HepG2 (cell line): Measurements from ENCODE around the gene ZNF581. TPM values are rescaled to one million over a fixed set of nuclear protein-coding genes. Genes with fewer than 3 reads are reported as not detected.

Source experiments
- AGO2 ChIP-seq: fragments of 200-400 bp; formaldehyde crosslinking; optimal IDR thresholded peaks from 2 replicates; pipeline ENCODE3; 2017; ENCODE audit warnings: mild to moderate bottlenecking, low read depth, low read length, moderate library complexity
- GPN1 ChIP-seq: sonication (generic); formaldehyde crosslinking; IDR thresholded peaks from 2 replicates; pipeline ENCODE4 v1.5.1; 2020; ENCODE audit warnings: missing genetic modification reagents, borderline replicate concordance
- HNRNPLL ChIP-seq: fragments of 200-400 bp; formaldehyde crosslinking; IDR thresholded peaks from 2 replicates; pipeline ENCODE4 v1.6.1; 2017; ENCODE audit warnings: mild to moderate bottlenecking, low read depth, low read length; ENCODE audit not compliant: poor library complexity, severe bottlenecking
- PPARG ChIP-seq: conservative IDR thresholded peaks from 2 replicates; pipeline ENCODE4 v1.6.1; 2016; ENCODE audit warnings: missing biosample characterization, missing genetic modification reagents
- RBM39 ChIP-seq: fragments of 200-400 bp; formaldehyde crosslinking; IDR thresholded peaks from one replicate; pipeline ENCODE4 v1.6.1; 2018; ENCODE audit warnings: antibody characterized with exemption, mild to moderate bottlenecking, low read depth, low read length; ENCODE audit not compliant: poor library complexity, severe bottlenecking
- polyA plus RNA-seq, 8 experiments: library from polyadenylated mRNA; depleted of rRNA in 3 of 8; stranded (reverse) in 7 of 8; unstranded in 1 of 8; fragments of >200 nt; fragmentation: Illumina TruSeq in 4 of 8; extraction: Trizol in 4 of 8; gene quantifications; 2 replicates each; pipeline versions ENCODE4 v1.2.1 to v1.2.3, GENCODE V29; 2011 to 2016; ENCODE audit warnings: low read depth in 4 of 8, missing spikeins in 1 of 8, mixed read lengths in 1 of 8; ENCODE audit not compliant: insufficient read depth in 1 of 8
- total RNA-seq, 5 experiments: library from RNA; depleted of rRNA; stranded (reverse); fragments of >200 nt; fragmentation: Illumina TruSeq; extraction: Trizol; gene quantifications; 2 replicates each; pipeline ENCODE4 v1.2.3, GENCODE V29; 2016; ENCODE audit warnings: low read depth in 1 of 5
- TF ChIP-seq, protein P1 (sequence below): sonication (generic); formaldehyde crosslinking; IDR thresholded peaks from 2 replicates; pipeline ENCODE4 v1.8.1; 2023; ENCODE audit warnings: mild to moderate bottlenecking, moderate library complexity, missing genetic modification reagents
- TF ChIP-seq, protein P2 (sequence below): sonication (generic); formaldehyde crosslinking; IDR thresholded peaks from 2 replicates; pipeline ENCODE4 v1.5.0; 2020; ENCODE audit warnings: mild to moderate bottlenecking, missing genetic modification reagents, moderate library complexity
- TF ChIP-seq, protein P3 (sequence below): sonication (generic); formaldehyde crosslinking; IDR thresholded peaks from 2 replicates; pipeline ENCODE4 v1.4.0; 2020; ENCODE audit warnings: missing genetic modification reagents, borderline replicate concordance
- TF ChIP-seq, protein P4 (sequence below): sonication (generic); formaldehyde crosslinking; IDR thresholded peaks from 2 replicates; pipeline ENCODE4 v1.4.0; 2020; ENCODE audit warnings: missing genetic modification reagents, borderline replicate concordance
- TF ChIP-seq, protein P5 (sequence below): sonication (generic); formaldehyde crosslinking; IDR thresholded peaks from 2 replicates; pipeline ENCODE4 v1.8.0; 2022; ENCODE audit warnings: missing genetic modification reagents, mild to moderate bottlenecking, borderline replicate concordance
- TF ChIP-seq, protein P6 (sequence below): sonication (generic); formaldehyde crosslinking; IDR thresholded peaks from 2 replicates; pipeline ENCODE4 v1.4.0; 2020; ENCODE audit warnings: low read depth, missing genetic modification reagents

Gene ZNF581
- total and polyA plus RNA-seq, 2 of the 13 experiments (the other 11 are each of a cell fraction or from before 2014, with no cell fraction given), result 19.6 to 49.5 TPM

DNA sequence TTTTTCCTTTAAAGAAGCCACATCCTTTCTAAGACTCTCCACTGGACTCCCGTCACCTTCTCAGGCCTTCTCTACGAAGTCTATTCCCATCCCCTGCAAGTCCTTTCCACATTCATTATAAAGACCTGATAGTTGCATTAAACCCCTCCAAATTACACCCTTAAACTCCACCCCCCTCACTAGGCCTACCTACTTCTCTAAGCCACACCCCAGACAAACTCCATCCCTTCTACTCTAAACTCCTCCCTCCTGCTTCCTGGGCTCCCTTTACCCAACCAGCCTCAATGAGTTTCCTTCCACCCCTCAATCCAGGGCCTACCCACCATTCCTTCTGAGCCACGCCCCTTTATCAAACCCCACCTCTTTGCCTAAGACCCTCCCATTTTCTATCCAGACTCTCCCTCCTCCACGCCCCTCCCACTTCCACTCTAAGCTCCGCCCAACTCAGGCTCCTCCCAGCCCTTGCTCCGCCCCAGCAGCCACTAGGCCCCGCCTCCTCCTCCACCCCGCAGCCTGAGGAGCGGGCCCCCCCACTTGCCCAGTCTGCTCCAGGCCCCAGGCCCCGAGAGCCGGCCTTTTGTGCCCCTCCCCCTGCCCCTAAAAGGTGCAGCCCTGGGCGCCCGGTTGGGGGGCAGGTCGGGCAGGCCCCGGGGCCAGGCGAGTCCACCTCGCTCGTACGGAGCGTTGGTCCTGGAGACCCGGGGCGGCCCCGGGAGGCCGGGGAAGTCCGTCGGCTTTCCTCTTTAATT, 44.6 kb upstream of the ZNF581 start (continued):
- TF ChIP-seq GPN1, result 0 out of 2 replicates have a peak, but pooled peaks have one; percentile 47
- TF ChIP-seq AGO2, result peak; percentile 87
- TF ChIP-seq, protein P1, sequence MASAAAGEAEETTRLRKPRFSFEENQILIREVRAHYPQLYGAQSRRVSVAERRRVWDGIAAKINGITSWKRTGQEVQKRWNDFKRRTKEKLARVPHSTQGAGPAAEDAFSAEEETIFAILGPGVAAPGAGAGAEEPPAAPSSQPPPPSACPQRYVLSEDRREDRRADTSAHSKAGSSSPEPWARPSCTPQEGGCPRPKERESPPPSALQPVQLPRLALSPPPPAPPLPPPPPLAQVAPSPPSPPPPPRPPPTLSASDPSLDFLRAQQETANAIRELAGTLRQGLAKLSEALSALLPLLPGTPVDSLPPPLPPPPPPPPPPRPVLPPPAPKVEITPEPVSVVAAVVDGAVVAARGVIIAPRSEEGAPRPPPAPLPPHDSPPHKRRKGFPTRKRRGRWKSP (CRISPR knock-in tag), result peak; percentile 68; the same call in 1 of the 2 replicates
- TF ChIP-seq, protein P2, sequence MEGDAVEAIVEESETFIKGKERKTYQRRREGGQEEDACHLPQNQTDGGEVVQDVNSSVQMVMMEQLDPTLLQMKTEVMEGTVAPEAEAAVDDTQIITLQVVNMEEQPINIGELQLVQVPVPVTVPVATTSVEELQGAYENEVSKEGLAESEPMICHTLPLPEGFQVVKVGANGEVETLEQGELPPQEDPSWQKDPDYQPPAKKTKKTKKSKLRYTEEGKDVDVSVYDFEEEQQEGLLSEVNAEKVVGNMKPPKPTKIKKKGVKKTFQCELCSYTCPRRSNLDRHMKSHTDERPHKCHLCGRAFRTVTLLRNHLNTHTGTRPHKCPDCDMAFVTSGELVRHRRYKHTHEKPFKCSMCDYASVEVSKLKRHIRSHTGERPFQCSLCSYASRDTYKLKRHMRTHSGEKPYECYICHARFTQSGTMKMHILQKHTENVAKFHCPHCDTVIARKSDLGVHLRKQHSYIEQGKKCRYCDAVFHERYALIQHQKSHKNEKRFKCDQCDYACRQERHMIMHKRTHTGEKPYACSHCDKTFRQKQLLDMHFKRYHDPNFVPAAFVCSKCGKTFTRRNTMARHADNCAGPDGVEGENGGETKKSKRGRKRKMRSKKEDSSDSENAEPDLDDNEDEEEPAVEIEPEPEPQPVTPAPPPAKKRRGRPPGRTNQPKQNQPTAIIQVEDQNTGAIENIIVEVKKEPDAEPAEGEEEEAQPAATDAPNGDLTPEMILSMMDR (CRISPR knock-in tag), result 0 out of 2 replicates have a peak, but pooled peaks have one; percentile 13
- TF ChIP-seq HNRNPLL, result peak; percentile 43
- TF ChIP-seq, protein P3, sequence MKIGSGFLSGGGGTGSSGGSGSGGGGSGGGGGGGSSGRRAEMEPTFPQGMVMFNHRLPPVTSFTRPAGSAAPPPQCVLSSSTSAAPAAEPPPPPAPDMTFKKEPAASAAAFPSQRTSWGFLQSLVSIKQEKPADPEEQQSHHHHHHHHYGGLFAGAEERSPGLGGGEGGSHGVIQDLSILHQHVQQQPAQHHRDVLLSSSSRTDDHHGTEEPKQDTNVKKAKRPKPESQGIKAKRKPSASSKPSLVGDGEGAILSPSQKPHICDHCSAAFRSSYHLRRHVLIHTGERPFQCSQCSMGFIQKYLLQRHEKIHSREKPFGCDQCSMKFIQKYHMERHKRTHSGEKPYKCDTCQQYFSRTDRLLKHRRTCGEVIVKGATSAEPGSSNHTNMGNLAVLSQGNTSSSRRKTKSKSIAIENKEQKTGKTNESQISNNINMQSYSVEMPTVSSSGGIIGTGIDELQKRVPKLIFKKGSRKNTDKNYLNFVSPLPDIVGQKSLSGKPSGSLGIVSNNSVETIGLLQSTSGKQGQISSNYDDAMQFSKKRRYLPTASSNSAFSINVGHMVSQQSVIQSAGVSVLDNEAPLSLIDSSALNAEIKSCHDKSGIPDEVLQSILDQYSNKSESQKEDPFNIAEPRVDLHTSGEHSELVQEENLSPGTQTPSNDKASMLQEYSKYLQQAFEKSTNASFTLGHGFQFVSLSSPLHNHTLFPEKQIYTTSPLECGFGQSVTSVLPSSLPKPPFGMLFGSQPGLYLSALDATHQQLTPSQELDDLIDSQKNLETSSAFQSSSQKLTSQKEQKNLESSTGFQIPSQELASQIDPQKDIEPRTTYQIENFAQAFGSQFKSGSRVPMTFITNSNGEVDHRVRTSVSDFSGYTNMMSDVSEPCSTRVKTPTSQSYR, result peak; percentile 63; the same call in 1 of the 2 replicates
- TF ChIP-seq, protein P4, sequence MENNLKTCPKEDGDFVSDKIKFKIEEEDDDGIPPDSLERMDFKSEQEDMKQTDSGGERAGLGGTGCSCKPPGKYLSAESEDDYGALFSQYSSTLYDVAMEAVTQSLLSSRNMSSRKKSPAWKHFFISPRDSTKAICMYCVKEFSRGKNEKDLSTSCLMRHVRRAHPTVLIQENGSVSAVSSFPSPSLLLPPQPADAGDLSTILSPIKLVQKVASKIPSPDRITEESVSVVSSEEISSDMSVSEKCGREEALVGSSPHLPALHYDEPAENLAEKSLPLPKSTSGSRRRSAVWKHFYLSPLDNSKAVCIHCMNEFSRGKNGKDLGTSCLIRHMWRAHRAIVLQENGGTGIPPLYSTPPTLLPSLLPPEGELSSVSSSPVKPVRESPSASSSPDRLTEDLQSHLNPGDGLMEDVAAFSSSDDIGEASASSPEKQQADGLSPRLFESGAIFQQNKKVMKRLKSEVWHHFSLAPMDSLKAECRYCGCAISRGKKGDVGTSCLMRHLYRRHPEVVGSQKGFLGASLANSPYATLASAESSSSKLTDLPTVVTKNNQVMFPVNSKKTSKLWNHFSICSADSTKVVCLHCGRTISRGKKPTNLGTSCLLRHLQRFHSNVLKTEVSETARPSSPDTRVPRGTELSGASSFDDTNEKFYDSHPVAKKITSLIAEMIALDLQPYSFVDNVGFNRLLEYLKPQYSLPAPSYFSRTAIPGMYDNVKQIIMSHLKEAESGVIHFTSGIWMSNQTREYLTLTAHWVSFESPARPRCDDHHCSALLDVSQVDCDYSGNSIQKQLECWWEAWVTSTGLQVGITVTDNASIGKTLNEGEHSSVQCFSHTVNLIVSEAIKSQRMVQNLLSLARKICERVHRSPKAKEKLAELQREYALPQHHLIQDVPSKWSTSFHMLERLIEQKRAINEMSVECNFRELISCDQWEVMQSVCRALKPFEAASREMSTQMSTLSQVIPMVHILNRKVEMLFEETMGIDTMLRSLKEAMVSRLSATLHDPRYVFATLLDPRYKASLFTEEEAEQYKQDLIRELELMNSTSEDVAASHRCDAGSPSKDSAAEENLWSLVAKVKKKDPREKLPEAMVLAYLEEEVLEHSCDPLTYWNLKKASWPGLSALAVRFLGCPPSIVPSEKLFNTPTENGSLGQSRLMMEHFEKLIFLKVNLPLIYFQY (CRISPR knock-in tag), result peak; percentile 64
- TF ChIP-seq PPARG (CRISPR knock-in tag), result no peak
- TF ChIP-seq, protein P5, sequence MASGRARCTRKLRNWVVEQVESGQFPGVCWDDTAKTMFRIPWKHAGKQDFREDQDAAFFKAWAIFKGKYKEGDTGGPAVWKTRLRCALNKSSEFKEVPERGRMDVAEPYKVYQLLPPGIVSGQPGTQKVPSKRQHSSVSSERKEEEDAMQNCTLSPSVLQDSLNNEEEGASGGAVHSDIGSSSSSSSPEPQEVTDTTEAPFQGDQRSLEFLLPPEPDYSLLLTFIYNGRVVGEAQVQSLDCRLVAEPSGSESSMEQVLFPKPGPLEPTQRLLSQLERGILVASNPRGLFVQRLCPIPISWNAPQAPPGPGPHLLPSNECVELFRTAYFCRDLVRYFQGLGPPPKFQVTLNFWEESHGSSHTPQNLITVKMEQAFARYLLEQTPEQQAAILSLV (CRISPR knock-in tag), result 0 out of 2 replicates have a peak, but pooled peaks have one; percentile 8
- TF ChIP-seq RBM39, result peak; percentile 96
- TF ChIP-seq, protein P6, sequence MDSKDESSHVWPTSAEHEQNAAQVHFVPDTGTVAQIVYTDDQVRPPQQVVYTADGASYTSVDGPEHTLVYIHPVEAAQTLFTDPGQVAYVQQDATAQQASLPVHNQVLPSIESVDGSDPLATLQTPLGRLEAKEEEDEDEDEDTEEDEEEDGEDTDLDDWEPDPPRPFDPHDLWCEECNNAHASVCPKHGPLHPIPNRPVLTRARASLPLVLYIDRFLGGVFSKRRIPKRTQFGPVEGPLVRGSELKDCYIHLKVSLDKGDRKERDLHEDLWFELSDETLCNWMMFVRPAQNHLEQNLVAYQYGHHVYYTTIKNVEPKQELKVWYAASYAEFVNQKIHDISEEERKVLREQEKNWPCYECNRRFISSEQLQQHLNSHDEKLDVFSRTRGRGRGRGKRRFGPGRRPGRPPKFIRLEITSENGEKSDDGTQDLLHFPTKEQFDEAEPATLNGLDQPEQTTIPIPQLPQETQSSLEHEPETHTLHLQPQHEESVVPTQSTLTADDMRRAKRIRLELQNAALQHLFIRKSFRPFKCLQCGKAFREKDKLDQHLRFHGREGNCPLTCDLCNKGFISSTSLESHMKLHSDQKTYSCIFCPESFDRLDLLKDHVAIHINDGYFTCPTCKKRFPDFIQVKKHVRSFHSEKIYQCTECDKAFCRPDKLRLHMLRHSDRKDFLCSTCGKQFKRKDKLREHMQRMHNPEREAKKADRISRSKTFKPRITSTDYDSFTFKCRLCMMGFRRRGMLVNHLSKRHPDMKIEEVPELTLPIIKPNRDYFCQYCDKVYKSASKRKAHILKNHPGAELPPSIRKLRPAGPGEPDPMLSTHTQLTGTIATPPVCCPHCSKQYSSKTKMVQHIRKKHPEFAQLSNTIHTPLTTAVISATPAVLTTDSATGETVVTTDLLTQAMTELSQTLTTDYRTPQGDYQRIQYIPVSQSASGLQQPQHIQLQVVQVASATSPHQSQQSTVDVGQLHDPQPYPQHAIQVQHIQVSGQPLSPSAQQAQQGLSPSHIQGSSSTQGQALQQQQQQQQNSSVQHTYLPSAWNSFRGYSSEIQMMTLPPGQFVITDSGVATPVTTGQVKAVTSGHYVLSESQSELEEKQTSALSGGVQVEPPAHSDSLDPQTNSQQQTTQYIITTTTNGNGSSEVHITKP, result peak; percentile 52; the same call in 1 of the 2 replicates
